Measurements from ENCODE around the gene HAPLN2. TPM values are rescaled to one million over a fixed set of nuclear protein-coding genes. Genes with fewer than 3 reads are reported as not detected.
"Not testable (repeated sequence)": the region's sequence is repeated elsewhere in the genome, so short reads cannot be mapped to it uniquely, and the experiment has no call there.

Gene HAPLN2
- total RNA-seq, 1 experiment from 2014 or later: 0.73 TPM

DNA sequence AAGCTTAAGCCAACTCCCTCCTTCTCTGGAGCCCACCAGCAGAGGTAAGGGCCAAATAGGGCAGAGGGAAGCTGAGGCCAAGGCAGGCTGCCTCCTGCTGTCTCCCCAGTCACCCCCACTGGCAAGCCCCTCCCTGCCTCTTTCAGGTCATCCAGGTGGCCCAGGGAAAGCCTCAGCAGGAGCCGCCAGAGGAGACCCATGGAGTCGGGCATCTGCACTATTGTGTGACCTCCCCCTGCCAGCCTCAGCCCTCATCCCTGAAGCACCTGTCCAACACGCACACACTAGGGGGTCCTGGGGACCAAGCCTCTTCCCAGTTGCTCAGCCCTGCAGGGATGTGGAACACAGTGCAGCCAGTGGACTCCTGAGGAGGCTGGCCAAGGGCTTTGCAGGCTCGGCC lies 32.9 kb upstream of the HAPLN2 start:
- Histone ChIP-seq H3K36me3 (replicated peaks; ENCODE audit: control insufficient read depth, insufficient read depth, low read length) (no peaks in the 10 kb centered on the region), H3K27me3 (ENCODE audit: control insufficient read depth, insufficient read depth, low read length) (no peaks in the 10 kb centered on the region; the same call in 1 of the 2 replicates), H3K4me3 (ENCODE audit: insufficient read depth, low read depth, low read length) (no peak overlapping the region)
- DNase-seq: no peak

DNA sequence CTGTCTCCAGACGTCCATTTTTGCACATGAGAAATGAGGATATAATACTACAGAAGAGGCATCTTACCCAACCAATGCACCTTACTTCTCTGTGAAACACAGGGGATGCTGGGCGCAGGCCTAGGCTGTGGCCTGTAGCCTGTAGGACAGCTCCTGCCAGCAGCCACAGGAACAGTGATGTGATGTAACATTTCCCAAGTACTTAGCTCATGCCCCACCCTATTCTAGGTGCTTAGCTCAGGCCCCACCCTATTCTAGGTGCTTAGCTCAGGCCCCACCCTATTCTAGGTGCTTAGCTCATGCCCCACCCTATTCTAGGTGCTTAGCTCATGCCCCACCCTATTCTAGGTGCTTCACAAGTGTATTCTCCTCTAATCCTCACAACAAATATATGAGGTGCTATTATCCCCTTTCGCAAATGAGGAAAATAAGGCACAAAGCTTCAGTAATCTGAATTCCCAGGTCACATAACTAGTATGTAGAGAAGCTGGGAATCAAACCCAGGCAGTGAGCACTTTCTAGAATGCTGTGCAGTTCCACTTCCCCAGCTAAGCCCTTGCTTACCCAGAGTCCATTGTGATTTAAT lies 32.2 kb upstream of the HAPLN2 start:
- Histone ChIP-seq H3K36me3 (replicated peaks; ENCODE audit: control insufficient read depth, insufficient read depth, low read length) (no peaks in the 10 kb centered on the region), H3K27me3 (ENCODE audit: control insufficient read depth, insufficient read depth, low read length) (no peaks in the 10 kb centered on the region; the same call in 1 of the 2 replicates), H3K4me3 (ENCODE audit: insufficient read depth, low read depth, low read length) (no peak overlapping the region)
- DNase-seq: no peak

DNA sequence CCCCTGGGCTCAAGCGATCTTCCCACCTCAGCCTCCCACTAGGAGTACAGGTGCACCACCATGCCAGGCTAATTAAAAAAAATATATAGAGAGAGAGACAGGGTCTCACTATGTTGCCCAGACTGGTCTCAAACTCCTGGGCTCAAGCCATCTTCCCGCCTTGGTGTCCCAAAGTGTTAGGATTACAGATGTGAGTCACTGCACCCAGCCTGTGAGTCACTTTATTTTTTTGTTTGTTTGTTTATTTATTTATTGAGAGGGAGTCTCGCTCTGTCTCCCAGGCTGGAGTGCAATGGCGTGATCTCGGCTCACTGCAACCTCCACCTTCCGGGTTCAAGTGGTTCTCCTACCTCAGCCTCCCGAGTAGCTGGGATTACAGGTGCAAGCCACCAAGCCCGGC lies 31.3 kb upstream of the HAPLN2 start:
- H3K36me3 ChIP-seq (replicated peaks; ENCODE audit: control insufficient read depth, insufficient read depth, low read length); H3K4me3 ChIP-seq (ENCODE audit: insufficient read depth, low read depth, low read length); DNase-seq; H3K27me3 ChIP-seq (ENCODE audit: control insufficient read depth, insufficient read depth, low read length): not testable (repeated sequence)

GRCh38 chr1:156589546-156589945 lies 29.7 kb upstream of the HAPLN2 start:
- Histone ChIP-seq H3K4me3 (ENCODE audit: insufficient read depth, low read depth, low read length) (no peak overlapping the region), H3K36me3 (replicated peaks; ENCODE audit: control insufficient read depth, insufficient read depth, low read length) (peaks cover 12% of the 10 kb centered on the region), H3K27me3 (ENCODE audit: control insufficient read depth, insufficient read depth, low read length) (no peaks in the 10 kb centered on the region; the same call in 1 of the 2 replicates)
- no peak for DNase-seq

DNA sequence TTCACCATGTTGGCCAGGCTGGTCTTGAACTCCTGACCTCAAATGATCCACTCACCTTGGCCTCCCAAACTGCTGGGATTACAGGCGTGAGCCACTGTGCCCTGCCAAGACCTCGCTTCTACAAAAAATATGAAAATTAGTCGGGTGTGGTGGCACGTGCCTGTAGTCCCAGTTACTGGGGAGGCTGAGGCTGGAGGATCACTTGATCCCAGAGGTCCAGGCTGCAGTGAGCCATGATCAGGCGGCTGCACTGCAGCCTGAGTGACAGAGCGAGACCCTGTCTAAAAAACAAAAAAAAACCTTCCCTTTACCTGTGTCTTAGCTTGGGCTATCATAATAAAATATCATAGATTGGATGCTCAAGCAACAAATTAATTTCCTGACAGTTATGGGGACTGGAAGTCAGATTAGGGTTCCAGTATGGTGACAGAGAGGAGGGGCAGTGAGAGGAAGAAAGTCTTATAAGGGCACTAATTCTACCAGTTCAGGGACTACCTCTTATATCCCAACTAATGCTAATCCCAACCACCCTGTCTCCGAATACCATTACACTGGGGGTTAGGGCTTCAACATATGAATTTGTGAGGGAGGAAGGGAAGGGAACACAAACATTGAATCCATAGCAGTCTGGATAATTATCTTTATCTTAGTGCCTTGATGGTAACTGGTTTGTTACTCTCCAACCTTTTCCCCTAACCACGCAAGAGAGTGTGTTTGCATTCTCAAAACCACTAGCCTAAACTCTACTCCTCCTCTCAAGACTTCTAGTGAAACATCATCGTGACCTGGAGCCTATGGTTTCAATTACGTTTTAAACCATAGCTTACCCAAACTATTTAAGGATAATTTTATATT lies 28.7 kb upstream of the HAPLN2 start:
- Histone ChIP-seq H3K27me3 (ENCODE audit: control insufficient read depth, insufficient read depth, low read length) (no peaks in the 10 kb centered on the region; the same call in 1 of the 2 replicates), H3K4me3 (ENCODE audit: insufficient read depth, low read depth, low read length) (peak overlapping the region; percentile 96; the same call in 1 of the 2 replicates), H3K36me3 (replicated peaks; ENCODE audit: control insufficient read depth, insufficient read depth, low read length) (peaks cover 21% of the 10 kb centered on the region)
- no peak for DNase-seq

DNA sequence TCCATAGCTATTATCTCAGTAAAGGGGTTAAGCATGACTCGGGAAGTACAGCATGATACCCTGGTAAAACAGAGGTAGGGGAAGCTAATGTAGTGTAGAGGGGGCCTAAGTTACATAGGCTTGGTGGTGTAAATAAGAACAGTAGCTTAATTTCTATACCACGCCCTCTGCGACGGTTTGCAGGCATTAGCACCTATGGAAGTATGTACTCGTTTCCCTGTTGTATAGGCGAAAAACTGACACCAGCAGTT lies 28.1 kb upstream of the HAPLN2 start:
- DNase-seq: no peak
- Histone ChIP-seq H3K36me3 (replicated peaks; ENCODE audit: control insufficient read depth, insufficient read depth, low read length) (peaks cover 25% of the 10 kb centered on the region), H3K4me3 (ENCODE audit: insufficient read depth, low read depth, low read length) (peak overlapping the region; percentile 96), H3K27me3 (ENCODE audit: control insufficient read depth, insufficient read depth, low read length) (no peaks in the 10 kb centered on the region)

GRCh38 chr1:156591432-156592157 lies 27.6 kb upstream of the HAPLN2 start, which contains the start of gene NAXE:
Gene NAXE (plus strand): TSS chr1:156591776. CDS start chr1:156591805, 29 bp downstream.
- H3K27me3 ChIP-seq (ENCODE audit: control insufficient read depth, insufficient read depth, low read length): no peaks in the 10 kb centered on the region
- DNase-seq: peak; percentile 97
- H3K4me3 ChIP-seq (ENCODE audit: insufficient read depth, low read depth, low read length): peak within 1 kb of the TSS; percentile 96

DNA sequence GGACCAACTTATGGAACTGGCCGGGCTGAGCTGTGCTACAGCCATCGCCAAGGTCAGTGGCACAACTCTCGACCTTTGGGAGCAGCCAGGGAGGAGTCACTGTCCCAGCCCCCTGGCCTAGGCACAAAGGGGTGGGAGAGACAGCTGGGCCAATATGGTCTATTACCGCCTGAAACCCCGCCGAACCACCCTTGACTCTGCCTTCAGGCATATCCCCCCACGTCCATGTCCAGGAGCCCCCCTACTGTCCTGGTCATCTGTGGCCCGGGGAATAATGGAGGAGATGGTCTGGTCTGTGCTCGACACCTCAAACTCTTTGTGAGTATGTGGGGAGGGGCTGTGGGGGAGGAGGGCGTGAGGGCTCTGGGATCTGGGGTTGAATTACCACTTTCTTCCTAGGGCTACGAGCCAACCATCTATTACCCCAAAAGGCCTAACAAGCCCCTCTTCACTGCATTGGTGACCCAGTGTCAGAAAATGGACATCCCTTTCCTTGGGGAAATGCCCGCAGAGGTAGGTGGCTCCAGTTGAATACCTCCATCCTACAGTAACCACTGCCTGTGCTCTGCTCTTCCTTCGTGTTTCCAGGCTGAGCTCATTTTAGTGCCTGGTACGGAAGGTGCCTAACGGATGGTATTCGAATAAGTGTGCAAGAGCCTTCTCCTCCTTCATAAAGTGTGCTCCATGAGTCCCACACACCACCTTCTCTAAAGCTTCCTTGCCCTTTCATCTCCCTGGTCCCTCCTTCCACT lies 26.9 kb upstream of the HAPLN2 start:
- peak; percentile 48 for DNase-seq
- H3K4me3 ChIP-seq (ENCODE audit: insufficient read depth, low read depth, low read length): peak overlapping the region; percentile 96
- H3K27me3 ChIP-seq (ENCODE audit: control insufficient read depth, insufficient read depth, low read length): no peaks in the 10 kb centered on the region
- H3K36me3 ChIP-seq (replicated peaks; ENCODE audit: control insufficient read depth, insufficient read depth, low read length): peaks cover 36% of the 10 kb centered on the region

More at GRCh38 chr1:156591432-156592157, 27.6 kb upstream of the HAPLN2 start, which contains the start of gene NAXE:
- peaks cover 29% of the 10 kb centered on the region for H3K36me3 ChIP-seq (replicated peaks; ENCODE audit: control insufficient read depth, insufficient read depth, low read length)

GRCh38 chr1:156592910-156593660 lies 26.1 kb upstream of the HAPLN2 start:
- no peak for DNase-seq
- no peaks in the 10 kb centered on the region for H3K27me3 ChIP-seq (ENCODE audit: control insufficient read depth, insufficient read depth, low read length)
- peaks cover 42% of the 10 kb centered on the region for H3K36me3 ChIP-seq (replicated peaks; ENCODE audit: control insufficient read depth, insufficient read depth, low read length)
- H3K4me3 ChIP-seq (ENCODE audit: insufficient read depth, low read depth, low read length): no peak overlapping the region

- DNase-seq: no peak
- Histone ChIP-seq H3K27me3 (ENCODE audit: control insufficient read depth, insufficient read depth, low read length) (no peaks in the 10 kb centered on the region), H3K36me3 (replicated peaks; ENCODE audit: control insufficient read depth, insufficient read depth, low read length) (peaks cover 46% of the 10 kb centered on the region), H3K4me3 (ENCODE audit: insufficient read depth, low read depth, low read length) (no peak overlapping the region)
These were observed 25.6 kb upstream of the HAPLN2 start for GRCh38 chr1:156593661-156593989.

DNA sequence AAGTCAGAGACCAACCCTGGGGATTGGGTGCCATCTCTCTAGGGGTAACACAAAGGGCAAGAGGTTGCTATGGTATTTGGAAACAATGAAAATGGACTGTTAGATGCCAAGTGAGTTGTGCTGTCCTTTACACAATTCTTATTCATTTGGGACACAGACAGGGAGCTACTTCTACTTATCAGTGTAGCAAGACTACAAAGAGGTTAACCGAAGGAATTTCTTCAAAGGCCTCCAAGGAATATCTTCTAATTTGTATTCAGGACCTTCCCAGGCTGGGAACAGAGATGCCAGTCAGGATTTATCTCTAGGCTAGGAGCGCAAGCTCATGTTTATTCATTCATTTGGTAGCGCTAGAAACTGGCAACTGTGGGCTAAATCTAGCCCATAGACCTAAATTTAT lies 25.0 kb upstream of the HAPLN2 start:
- Histone ChIP-seq H3K27me3 (ENCODE audit: control insufficient read depth, insufficient read depth, low read length) (no peaks in the 10 kb centered on the region), H3K4me3 (ENCODE audit: insufficient read depth, low read depth, low read length) (no peak overlapping the region), H3K36me3 (replicated peaks; ENCODE audit: control insufficient read depth, insufficient read depth, low read length) (peaks cover 46% of the 10 kb centered on the region)
- DNase-seq: no peak

DNA sequence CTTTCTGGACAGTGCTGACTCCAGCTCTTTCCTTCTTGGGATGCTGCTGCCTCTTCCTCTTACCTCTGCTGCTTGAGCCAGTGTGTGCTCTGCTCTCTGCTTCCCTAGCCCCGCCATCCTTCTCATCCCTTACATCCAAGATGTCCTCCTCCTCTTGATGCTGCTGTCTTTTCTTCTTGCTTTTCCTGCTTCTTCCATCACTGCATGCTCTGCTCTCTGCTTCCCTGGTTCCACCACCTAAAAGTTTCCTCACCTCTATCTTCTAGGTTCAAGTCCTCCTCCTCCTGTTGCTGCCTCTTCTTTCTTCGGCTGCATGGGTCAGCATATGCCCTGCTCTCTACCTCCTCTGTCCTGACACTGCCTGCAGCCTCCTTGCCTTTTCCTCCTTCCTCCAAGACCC lies 24.2 kb upstream of the HAPLN2 start:
- DNase-seq: no peak
- Histone ChIP-seq H3K36me3 (replicated peaks; ENCODE audit: control insufficient read depth, insufficient read depth, low read length) (peaks cover 46% of the 10 kb centered on the region), H3K27me3 (ENCODE audit: control insufficient read depth, insufficient read depth, low read length) (no peaks in the 10 kb centered on the region), H3K4me3 (ENCODE audit: insufficient read depth, low read depth, low read length) (no peak overlapping the region)

DNA sequence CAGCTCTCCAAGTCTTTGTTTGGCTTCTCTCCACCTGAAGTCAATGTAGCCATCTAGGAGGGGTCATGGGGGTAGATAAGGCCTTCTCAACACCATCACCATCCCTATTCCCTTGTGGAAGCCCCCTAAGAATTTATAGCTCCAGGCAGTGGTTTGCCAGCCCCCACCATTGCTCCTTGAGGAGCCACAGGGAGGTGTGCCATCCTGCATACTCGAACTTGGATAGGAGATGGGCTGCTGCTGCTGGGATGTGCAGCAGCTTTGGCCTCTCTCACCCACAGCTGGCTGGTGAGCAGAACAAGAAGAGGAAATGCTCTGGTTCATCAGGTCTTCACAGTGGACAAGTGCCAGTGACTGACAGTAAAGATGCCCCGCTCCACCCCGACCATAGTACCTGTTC lies 22.8 kb upstream of the HAPLN2 start:
- no peak overlapping the region for H3K4me3 ChIP-seq (ENCODE audit: insufficient read depth, low read depth, low read length)
- H3K27me3 ChIP-seq (ENCODE audit: control insufficient read depth, insufficient read depth, low read length): no peaks in the 10 kb centered on the region
- DNase-seq: no peak
- H3K36me3 ChIP-seq (replicated peaks; ENCODE audit: control insufficient read depth, insufficient read depth, low read length): peaks cover 46% of the 10 kb centered on the region

DNA sequence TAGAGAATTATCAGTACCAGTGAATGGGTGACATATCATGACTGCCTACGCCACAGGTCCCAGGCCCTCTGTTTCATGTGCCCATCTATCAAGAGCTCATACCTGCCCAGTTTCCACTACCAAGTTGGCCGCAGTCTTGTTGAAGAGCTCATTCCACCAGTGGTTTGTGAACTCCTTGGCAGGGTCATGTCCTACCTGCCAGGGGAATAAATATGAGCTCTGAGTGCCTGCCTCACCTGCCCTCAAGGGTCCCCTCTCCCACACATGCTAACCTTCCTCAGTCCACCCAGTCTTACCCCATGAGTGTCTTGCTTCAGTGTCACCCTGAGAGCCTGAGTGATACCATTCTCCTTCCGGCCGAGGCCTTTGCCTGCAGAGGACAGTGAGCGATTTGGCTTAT lies 21.1 kb upstream of the HAPLN2 start:
- Histone ChIP-seq H3K27me3 (ENCODE audit: control insufficient read depth, insufficient read depth, low read length) (no peaks in the 10 kb centered on the region), H3K36me3 (replicated peaks; ENCODE audit: control insufficient read depth, insufficient read depth, low read length) (peaks cover 43% of the 10 kb centered on the region), H3K4me3 (ENCODE audit: insufficient read depth, low read depth, low read length) (no peak overlapping the region)
- DNase-seq: no peak

Measured in H7 (cell line).